ENCODE data around the gene RAB11FIP2. TPM values are rescaled to one million over a fixed set of nuclear protein-coding genes. Genes with fewer than 3 reads are reported as not detected.

RAB11FIP2 gene
- total and polyA plus RNA-seq, 8 donors = 4.3 to 74.1 (median 16.8) TPM

DNA sequence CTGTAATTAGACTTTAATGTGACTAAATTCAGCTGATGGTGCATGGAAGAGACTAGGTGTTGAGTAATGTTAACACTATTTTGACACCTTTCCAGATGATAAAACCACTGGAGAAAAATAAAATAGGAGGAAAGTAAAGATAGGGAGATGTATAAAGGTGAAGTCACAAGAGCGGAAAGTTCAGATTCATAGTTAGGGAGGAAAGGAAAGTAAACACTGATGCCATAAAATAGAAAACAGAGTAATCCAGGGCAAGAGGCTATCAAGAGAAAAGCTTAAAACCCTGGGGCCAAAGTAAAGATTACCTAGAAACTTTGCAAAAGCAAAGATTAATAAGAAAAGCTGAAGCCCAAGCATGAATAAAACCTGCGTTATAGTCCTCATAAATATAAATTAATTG is 62.8 kb downstream of the RAB11FIP2 start:
- Histone ChIP-seq H3K27ac (no peak overlapping the region), H3K4me3 (no peak overlapping the region), H3K36me3 (no peaks in the 10 kb centered on the region), H3K4me1 (no peaks in the 10 kb centered on the region), H3K9me3 (peaks cover 0 to 8% (median 2%) of the 10 kb centered on the region in 4 donors), H3K27me3 (no peaks in the 10 kb centered on the region)
- TF ChIP-seq POLR2A (IDR thresholded peaks at IDR 0.05) (no peak), EP300 (IDR thresholded peaks at IDR 0.05) (no peak), POLR2AphosphoS5 (IDR thresholded peaks at IDR 0.05) (no peak)
- TF ChIP-seq, protein P1, sequence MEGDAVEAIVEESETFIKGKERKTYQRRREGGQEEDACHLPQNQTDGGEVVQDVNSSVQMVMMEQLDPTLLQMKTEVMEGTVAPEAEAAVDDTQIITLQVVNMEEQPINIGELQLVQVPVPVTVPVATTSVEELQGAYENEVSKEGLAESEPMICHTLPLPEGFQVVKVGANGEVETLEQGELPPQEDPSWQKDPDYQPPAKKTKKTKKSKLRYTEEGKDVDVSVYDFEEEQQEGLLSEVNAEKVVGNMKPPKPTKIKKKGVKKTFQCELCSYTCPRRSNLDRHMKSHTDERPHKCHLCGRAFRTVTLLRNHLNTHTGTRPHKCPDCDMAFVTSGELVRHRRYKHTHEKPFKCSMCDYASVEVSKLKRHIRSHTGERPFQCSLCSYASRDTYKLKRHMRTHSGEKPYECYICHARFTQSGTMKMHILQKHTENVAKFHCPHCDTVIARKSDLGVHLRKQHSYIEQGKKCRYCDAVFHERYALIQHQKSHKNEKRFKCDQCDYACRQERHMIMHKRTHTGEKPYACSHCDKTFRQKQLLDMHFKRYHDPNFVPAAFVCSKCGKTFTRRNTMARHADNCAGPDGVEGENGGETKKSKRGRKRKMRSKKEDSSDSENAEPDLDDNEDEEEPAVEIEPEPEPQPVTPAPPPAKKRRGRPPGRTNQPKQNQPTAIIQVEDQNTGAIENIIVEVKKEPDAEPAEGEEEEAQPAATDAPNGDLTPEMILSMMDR (IDR thresholded peaks at IDR 0.05) = no peak
- 58 to 68% (median 61%) methylated on average over 2 of the region's 2 CpGs for WGBS, 5 donors
- intact Hi-C loops (cut with DNase I; ENCODE audit: low total_unique reads) = no loop called here
- DNase-seq = no peak

DNA sequence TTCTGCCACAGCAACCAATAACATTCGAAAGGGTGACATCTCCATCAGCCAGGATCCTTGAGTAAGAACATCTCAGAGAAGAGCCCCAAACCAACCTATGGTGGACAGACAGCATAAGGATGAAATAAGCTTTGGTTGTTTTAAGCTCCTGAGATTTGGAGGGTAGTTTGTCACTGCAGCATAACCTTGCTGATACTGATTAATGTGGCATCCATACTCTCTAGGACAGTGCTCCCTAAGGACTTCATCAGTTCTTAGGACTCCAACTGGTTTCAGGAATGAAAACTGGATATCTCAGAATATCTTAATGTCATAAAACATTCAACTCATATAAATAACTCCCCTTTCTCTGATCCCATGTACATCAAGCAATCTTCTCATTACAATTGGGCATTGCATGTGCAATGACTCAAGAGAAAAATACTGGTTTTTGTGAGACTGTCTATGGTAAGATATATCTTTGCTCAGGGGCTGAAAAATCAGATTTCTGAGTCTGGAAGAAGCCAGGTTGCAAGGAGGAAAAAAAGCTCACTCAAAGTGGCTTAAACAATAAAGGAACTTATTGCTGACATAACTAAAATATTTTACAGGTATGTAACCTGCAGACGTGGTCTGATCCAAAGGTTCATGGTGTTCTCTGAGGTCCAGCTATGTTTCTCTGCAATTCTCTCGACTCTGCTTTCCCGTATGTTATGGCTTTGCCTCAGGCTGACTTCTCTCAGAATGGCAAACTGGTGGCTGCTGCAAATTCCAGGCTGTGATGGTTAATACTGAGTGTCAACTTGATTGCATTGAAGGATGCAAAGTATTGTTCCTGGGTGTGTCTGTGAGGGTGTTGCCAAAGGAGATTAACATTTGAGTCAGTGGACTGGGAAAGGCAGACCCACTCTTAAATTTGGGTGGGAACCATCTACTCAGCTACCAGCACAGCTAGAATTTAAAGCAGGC is 65.7 kb downstream of the RAB11FIP2 start:
- WGBS, 5 donors = 80 to 87% (median 85%) methylated on average over 4 of the region's 4 CpGs
- H3K27me3 ChIP-seq = no peaks in the 10 kb centered on the region
- no peak overlapping the region for H3K27ac ChIP-seq

DNA sequence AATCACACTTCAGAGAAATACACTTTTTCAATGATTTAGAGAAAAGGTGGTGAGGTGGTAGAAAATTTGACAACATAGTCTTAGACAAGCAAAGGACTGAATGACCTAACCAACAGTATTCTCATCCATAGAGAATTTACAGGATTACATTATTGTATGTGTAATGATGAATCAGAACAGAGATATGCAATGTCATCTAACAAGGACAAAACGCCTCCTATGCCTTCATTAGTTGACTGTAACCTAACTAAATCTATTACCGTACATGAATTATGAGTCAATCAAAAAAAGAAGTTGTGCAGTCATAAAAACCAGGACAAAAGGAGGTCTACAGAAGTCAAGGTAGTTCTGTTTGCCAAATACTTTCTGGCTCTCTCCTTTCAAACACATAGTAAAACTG is 66.5 kb downstream of the RAB11FIP2 start:
- no peak for DNase-seq
- H3K36me3 ChIP-seq = no peaks in the 10 kb centered on the region
- H3K4me1 ChIP-seq = no peaks in the 10 kb centered on the region
- no peak for TF ChIP-seq EP300 (IDR thresholded peaks at IDR 0.05)
- TF ChIP-seq, protein P1 (IDR thresholded peaks at IDR 0.05) = no peak
- 79 to 85% (median 82%) methylated on average over 2 of the region's 2 CpGs for WGBS, 5 donors
- no peak overlapping the region for H3K27ac ChIP-seq
- H3K27me3 ChIP-seq = no peaks in the 10 kb centered on the region
- no peak overlapping the region for H3K4me3 ChIP-seq
- no peaks in the 10 kb centered on the region for H3K9me3 ChIP-seq
- intact Hi-C loops (cut with DNase I; ENCODE audit: low total_unique reads) = no loop called here

More for the DNA sequence above, 65.7 kb downstream of the RAB11FIP2 start:
- intact Hi-C loops (cut with DNase I; ENCODE audit: low total_unique reads) = no loop called here
- DNase-seq = no peak
- no peaks in the 10 kb centered on the region for H3K4me1 ChIP-seq
- H3K36me3 ChIP-seq = no peaks in the 10 kb centered on the region
- H3K4me3 ChIP-seq = no peak overlapping the region
- TF ChIP-seq, protein P1 (IDR thresholded peaks at IDR 0.05) = no peak
- TF ChIP-seq POLR2AphosphoS5 (IDR thresholded peaks at IDR 0.05) = no peak
- no peak for TF ChIP-seq POLR2A (IDR thresholded peaks at IDR 0.05)
- TF ChIP-seq EP300 (IDR thresholded peaks at IDR 0.05) = no peak
- H3K9me3 ChIP-seq = no peaks in the 10 kb centered on the region

GRCh38 chr10:117972168-117972837 is 74.4 kb downstream of the RAB11FIP2 start:
- DNase-seq = peak in 1 of 2 donors; percentile 62
- TF ChIP-seq EP300 (IDR thresholded peaks at IDR 0.05) (no peak), POLR2A (IDR thresholded peaks at IDR 0.05) (no peak), POLR2AphosphoS5 (IDR thresholded peaks at IDR 0.05) (no peak)
- TF ChIP-seq, protein P1 (IDR thresholded peaks at IDR 0.05) = no peak
- intact Hi-C loops (cut with DNase I; ENCODE audit: low total_unique reads) = no loop called here
- Histone ChIP-seq H3K4me1 (no peaks in the 10 kb centered on the region), H3K4me3 (no peak overlapping the region), H3K27me3 (peaks cover 0 to 7% (median 0%) of the 10 kb centered on the region in 3 donors), H3K9me3 (peaks cover 0 to 7% (median 0%) of the 10 kb centered on the region in 4 donors), H3K27ac (no peak overlapping the region), H3K36me3 (no peaks in the 10 kb centered on the region)
- WGBS, 5 donors = 64 to 82% (median 70%) methylated on average over 5 of the region's 5 CpGs

Measured in stomach (tissue), 9 donors.